ENCODE data around the gene MMP13.
"Not testable (repeated sequence)": the region's sequence is repeated elsewhere in the genome, so short reads cannot be mapped to it uniquely, and the experiment has no call there.

Gene MMP13

GRCh38 chr11:102973698-102974097, 18.2 kb upstream of the MMP13 start:
- H3K9me3 ChIP-seq (ENCODE audit: control insufficient read depth, low read length); DNase-seq (ENCODE audit: low read depth); H3K4me3 ChIP-seq (ENCODE audit: low read length); H3K9ac ChIP-seq (ENCODE audit: low read length); H3K36me3 ChIP-seq (ENCODE audit: control insufficient read depth, insufficient read depth, low read length, severe bottlenecking); H3K27me3 ChIP-seq (replicated peaks; ENCODE audit: control insufficient read depth, insufficient read depth, low read length): not testable (repeated sequence)
- peaks cover 33% of the 10 kb centered on the region for H3K4me1 ChIP-seq (ENCODE audit: control insufficient read depth, insufficient read depth, low read length)

DNA sequence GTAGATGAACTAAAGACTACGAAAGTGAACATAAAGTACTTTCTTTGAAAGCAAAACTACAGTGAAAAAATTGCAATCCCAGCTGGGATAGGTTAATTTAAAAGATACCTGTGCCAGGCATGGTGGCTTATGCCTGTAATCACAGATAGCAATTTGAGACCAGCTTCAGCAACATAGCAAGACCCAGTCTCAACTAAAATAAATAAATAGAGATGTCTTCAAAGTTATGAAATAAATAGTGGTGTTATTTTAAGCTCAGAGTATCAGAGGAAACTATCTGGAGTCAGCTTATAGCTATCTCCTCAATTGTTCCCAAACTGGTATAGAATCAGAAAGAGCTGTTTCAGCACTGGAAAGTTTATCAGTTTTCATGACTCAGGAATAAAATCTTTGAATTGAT, 17.3 kb upstream of the MMP13 start:
- Histone ChIP-seq H3K9me3 (ENCODE audit: control insufficient read depth, low read length) (no peaks in the 10 kb centered on the region), H3K9ac (ENCODE audit: low read length) (no peak overlapping the region), H3K4me3 (ENCODE audit: low read length) (no peak overlapping the region), H3K4me1 (ENCODE audit: control insufficient read depth, insufficient read depth, low read length) (peaks cover 34% of the 10 kb centered on the region), H3K36me3 (ENCODE audit: control insufficient read depth, insufficient read depth, low read length, severe bottlenecking) (no peaks in the 10 kb centered on the region), H3K27me3 (replicated peaks; ENCODE audit: control insufficient read depth, insufficient read depth, low read length) (no peaks in the 10 kb centered on the region)
- peak; percentile 37 for DNase-seq (ENCODE audit: low read depth)

- Histone ChIP-seq H3K9ac (ENCODE audit: low read length) (peak overlapping the region; percentile 20), H3K36me3 (ENCODE audit: control insufficient read depth, insufficient read depth, low read length, severe bottlenecking) (no peaks in the 10 kb centered on the region), H3K4me3 (ENCODE audit: low read length) (peak overlapping the region; percentile 23), H3K9me3 (ENCODE audit: control insufficient read depth, low read length) (no peaks in the 10 kb centered on the region), H3K4me1 (ENCODE audit: control insufficient read depth, insufficient read depth, low read length) (peaks cover 44% of the 10 kb centered on the region), H3K27me3 (replicated peaks; ENCODE audit: control insufficient read depth, insufficient read depth, low read length) (no peaks in the 10 kb centered on the region)
- peak; percentile 76 for DNase-seq (ENCODE audit: low read depth)
Observed at GRCh38 chr11:102971766-102972165, 16.2 kb upstream of the MMP13 start.

DNA sequence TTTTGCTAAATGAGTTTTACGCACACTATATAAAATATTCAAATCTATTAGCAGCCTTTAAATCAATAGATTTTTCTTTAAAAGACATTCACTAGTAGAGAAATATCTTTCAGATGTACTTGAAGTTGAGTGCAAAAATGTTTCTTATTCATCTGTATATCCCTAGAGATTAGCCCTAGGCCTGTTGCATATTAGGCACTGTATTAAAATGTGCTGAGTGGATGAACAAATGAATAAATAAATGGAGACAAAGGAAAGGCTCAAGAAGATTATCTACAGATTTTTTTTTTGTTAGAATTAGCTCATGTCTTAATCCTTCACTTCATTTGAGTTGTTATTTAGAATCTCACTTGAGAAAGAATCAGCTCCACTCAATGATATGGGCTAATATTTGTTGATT, 12.0 kb upstream of the MMP13 start:
- Histone ChIP-seq H3K9me3 (ENCODE audit: control insufficient read depth, low read length) (no peaks in the 10 kb centered on the region), H3K9ac (ENCODE audit: low read length) (no peak overlapping the region), H3K36me3 (ENCODE audit: control insufficient read depth, insufficient read depth, low read length, severe bottlenecking) (no peaks in the 10 kb centered on the region), H3K27me3 (replicated peaks; ENCODE audit: control insufficient read depth, insufficient read depth, low read length) (no peaks in the 10 kb centered on the region), H3K4me3 (ENCODE audit: low read length) (no peak overlapping the region), H3K4me1 (ENCODE audit: control insufficient read depth, insufficient read depth, low read length) (peaks cover 45% of the 10 kb centered on the region)
- peak; percentile 27 for DNase-seq (ENCODE audit: low read depth)

- Histone ChIP-seq H3K9ac (ENCODE audit: low read length) (peak overlapping the region; percentile 7), H3K4me3 (ENCODE audit: low read length) (peak overlapping the region; percentile 19), H3K4me1 (ENCODE audit: control insufficient read depth, insufficient read depth, low read length) (peaks cover 30% of the 10 kb centered on the region), H3K9me3 (ENCODE audit: control insufficient read depth, low read length) (no peaks in the 10 kb centered on the region), H3K36me3 (ENCODE audit: control insufficient read depth, insufficient read depth, low read length, severe bottlenecking) (no peaks in the 10 kb centered on the region), H3K27me3 (replicated peaks; ENCODE audit: control insufficient read depth, insufficient read depth, low read length) (no peaks in the 10 kb centered on the region)
- DNase-seq (ENCODE audit: low read depth), result peak; percentile 36
Observed at GRCh38 chr11:102966011-102966410, 10.5 kb upstream of the MMP13 start.

DNA sequence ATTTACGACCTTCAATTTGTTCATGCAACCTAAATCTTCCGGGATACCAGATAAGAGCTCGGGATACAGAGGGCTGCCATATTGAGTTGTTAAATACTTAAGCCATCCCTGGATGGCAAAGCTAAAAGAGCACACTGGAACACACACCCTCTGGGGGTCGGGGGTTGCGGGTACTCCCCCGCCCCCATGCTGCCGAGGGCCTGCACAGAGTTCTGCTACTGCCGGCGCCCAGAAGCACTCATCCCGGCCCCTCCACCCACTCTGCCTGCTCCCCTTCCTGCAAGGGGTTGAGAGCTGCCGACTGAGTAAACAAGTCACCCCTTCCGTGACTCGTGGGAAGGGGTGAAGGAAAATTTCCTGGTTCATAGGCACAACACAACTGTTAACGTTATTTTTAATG, 9.3 kb upstream of the MMP13 start:
- no peak for DNase-seq (ENCODE audit: low read depth)
- Histone ChIP-seq H3K27me3 (replicated peaks; ENCODE audit: control insufficient read depth, insufficient read depth, low read length) (no peaks in the 10 kb centered on the region), H3K9me3 (ENCODE audit: control insufficient read depth, low read length) (no peaks in the 10 kb centered on the region), H3K4me3 (ENCODE audit: low read length) (no peak overlapping the region), H3K36me3 (ENCODE audit: control insufficient read depth, insufficient read depth, low read length, severe bottlenecking) (no peaks in the 10 kb centered on the region), H3K9ac (ENCODE audit: low read length) (no peak overlapping the region), H3K4me1 (ENCODE audit: control insufficient read depth, insufficient read depth, low read length) (peaks cover 30% of the 10 kb centered on the region)

- no peak for DNase-seq (ENCODE audit: low read depth)
- H3K27me3 ChIP-seq (replicated peaks; ENCODE audit: control insufficient read depth, insufficient read depth, low read length), result no peaks in the 10 kb centered on the region
- H3K9ac ChIP-seq (ENCODE audit: low read length), result no peak overlapping the region
Observed at GRCh38 chr11:102957953-102958352, 2.4 kb upstream of the MMP13 start.

DNA sequence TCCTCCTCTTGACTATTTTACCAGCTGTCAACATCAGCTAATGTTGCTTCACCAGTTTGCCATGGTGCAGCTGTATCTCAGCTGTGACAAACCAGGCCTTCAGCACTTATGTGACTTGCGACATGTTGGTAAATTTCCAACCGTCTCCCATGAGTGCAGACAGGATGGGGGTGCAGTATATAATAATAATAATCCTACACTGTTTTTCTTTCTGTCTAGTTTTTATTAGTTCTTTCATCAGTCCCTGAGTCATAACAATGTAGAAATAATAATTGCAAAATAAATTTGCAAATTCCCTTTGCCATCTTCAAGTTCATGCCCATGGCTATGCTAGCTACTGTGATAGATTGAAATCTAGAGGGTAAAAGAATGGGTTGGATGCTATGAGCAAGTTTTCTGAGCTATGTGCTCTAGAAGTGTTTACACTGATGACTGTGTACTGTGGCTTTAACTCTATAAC, 4.9 kb downstream of the MMP13 start:
- Histone ChIP-seq H3K27me3 (replicated peaks; ENCODE audit: control insufficient read depth, insufficient read depth, low read length) (no peaks in the 10 kb centered on the region), H3K9ac (ENCODE audit: low read length) (no peak overlapping the region), H3K36me3 (ENCODE audit: control insufficient read depth, insufficient read depth, low read length, severe bottlenecking) (no peaks in the 10 kb centered on the region), H3K9me3 (ENCODE audit: control insufficient read depth, low read length) (no peaks in the 10 kb centered on the region), H3K4me3 (ENCODE audit: low read length) (no peak overlapping the region), H3K4me1 (ENCODE audit: control insufficient read depth, insufficient read depth, low read length) (peaks cover 19% of the 10 kb centered on the region)
- DNase-seq (ENCODE audit: low read depth), result peak; percentile 45

More at GRCh38 chr11:102957953-102958352, 2.4 kb upstream of the MMP13 start:
- Histone ChIP-seq H3K4me1 (ENCODE audit: control insufficient read depth, insufficient read depth, low read length) (no peaks in the 10 kb centered on the region), H3K4me3 (ENCODE audit: low read length) (no peak overlapping the region), H3K9me3 (ENCODE audit: control insufficient read depth, low read length) (no peaks in the 10 kb centered on the region), H3K36me3 (ENCODE audit: control insufficient read depth, insufficient read depth, low read length, severe bottlenecking) (no peaks in the 10 kb centered on the region)

- peak; percentile 82 for DNase-seq (ENCODE audit: low read depth)
- Histone ChIP-seq H3K9ac (ENCODE audit: low read length) (no peak overlapping the region), H3K36me3 (ENCODE audit: control insufficient read depth, insufficient read depth, low read length, severe bottlenecking) (no peaks in the 10 kb centered on the region), H3K4me1 (ENCODE audit: control insufficient read depth, insufficient read depth, low read length) (peaks cover 16% of the 10 kb centered on the region), H3K27me3 (replicated peaks; ENCODE audit: control insufficient read depth, insufficient read depth, low read length) (no peaks in the 10 kb centered on the region), H3K9me3 (ENCODE audit: control insufficient read depth, low read length) (no peaks in the 10 kb centered on the region), H3K4me3 (ENCODE audit: low read length) (no peak overlapping the region)
Observed at GRCh38 chr11:102946237-102946636, 9.3 kb downstream of the MMP13 start.

- H3K9ac ChIP-seq (ENCODE audit: low read length), result peak overlapping the region; percentile 6
- peak; percentile 90 for DNase-seq (ENCODE audit: low read depth)
- no peaks in the 10 kb centered on the region for H3K36me3 ChIP-seq (ENCODE audit: control insufficient read depth, insufficient read depth, low read length, severe bottlenecking)
- H3K4me3 ChIP-seq (ENCODE audit: low read length), result no peak overlapping the region
- H3K4me1 ChIP-seq (ENCODE audit: control insufficient read depth, insufficient read depth, low read length), result no peaks in the 10 kb centered on the region
- no peaks in the 10 kb centered on the region for H3K27me3 ChIP-seq (replicated peaks; ENCODE audit: control insufficient read depth, insufficient read depth, low read length)
- H3K9me3 ChIP-seq (ENCODE audit: control insufficient read depth, low read length), result no peaks in the 10 kb centered on the region
Observed at GRCh38 chr11:102940714-102941588, 14.6 kb downstream of the MMP13 start.

DNA sequence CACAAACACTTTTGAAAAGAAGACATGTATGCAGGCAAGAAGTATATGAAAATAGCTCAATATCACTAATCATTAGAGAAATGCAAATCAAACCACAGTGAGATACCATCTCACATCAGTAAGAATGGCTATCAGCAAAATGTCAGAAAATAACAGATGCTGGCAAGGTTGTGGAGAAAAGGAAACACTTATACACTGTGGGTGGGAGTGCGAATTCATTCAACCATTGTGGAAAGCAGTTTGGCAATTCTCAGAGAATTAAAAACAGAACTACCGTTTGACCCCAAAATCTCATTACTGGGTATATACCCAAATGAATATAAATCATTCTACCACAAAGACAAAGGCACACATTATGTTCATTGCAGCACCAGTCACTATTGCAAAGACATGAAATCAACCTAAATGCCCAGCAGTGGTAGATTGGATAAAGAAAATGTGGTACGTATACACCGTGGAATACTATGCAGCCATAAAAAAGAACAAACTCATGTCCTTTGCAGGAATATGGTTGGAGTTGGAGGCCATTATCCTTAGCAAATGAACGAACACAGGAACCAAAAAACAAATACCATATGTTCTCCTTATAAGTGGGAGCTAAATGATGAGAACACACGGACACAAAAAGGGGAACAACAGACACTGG, 18.5 kb downstream of the MMP13 start:
- Histone ChIP-seq H3K9ac (ENCODE audit: low read length) (no peak overlapping the region), H3K9me3 (ENCODE audit: control insufficient read depth, low read length) (no peaks in the 10 kb centered on the region), H3K4me3 (ENCODE audit: low read length) (no peak overlapping the region), H3K36me3 (ENCODE audit: control insufficient read depth, insufficient read depth, low read length, severe bottlenecking) (no peaks in the 10 kb centered on the region), H3K27me3 (replicated peaks; ENCODE audit: control insufficient read depth, insufficient read depth, low read length) (no peaks in the 10 kb centered on the region), H3K4me1 (ENCODE audit: control insufficient read depth, insufficient read depth, low read length) (peaks cover 7% of the 10 kb centered on the region)
- no peak for DNase-seq (ENCODE audit: low read depth)

All from adipocyte (in vitro differentiated cells).